ENCODE data around the gene TPCN2.

The TPCN2 gene

GRCh38 chr11:69114811-69115523, 66.2 kb downstream of the TPCN2 start:
- DNase-seq: no peak

GRCh38 chr11:69115586-69116560, 67.1 kb downstream of the TPCN2 start:
- no peak for DNase-seq

- DNase-seq: no peak
These were observed 67.9 kb downstream of the TPCN2 start for GRCh38 chr11:69116671-69117070.

- no peak for DNase-seq
These were observed 70.5 kb downstream of the TPCN2 start for GRCh38 chr11:69119190-69119589.

- no peak for DNase-seq
These were observed 71.6 kb downstream of the TPCN2 start for GRCh38 chr11:69120096-69120875.

GRCh38 chr11:69121021-69121420, 72.3 kb downstream of the TPCN2 start:
- DNase-seq: no peak

- no peak for DNase-seq
These were observed 73.0 kb downstream of the TPCN2 start for GRCh38 chr11:69121621-69122325.

- DNase-seq: no peak
These were observed 73.5 kb downstream of the TPCN2 start for GRCh38 chr11:69122326-69122629.

- peak; percentile 77 to 81 for DNase-seq
These were observed 74.1 kb downstream of the TPCN2 start for GRCh38 chr11:69122630-69123431.

- DNase-seq: no peak
These were observed 75.1 kb downstream of the TPCN2 start for GRCh38 chr11:69123593-69124545.

GRCh38 chr11:69125861-69126260, 77.1 kb downstream of the TPCN2 start:
- no peak for DNase-seq

- DNase-seq: no peak
These were observed 77.6 kb downstream of the TPCN2 start for GRCh38 chr11:69126286-69126685.

GRCh38 chr11:69127081-69127850, 78.5 kb downstream of the TPCN2 start:
- no peak for DNase-seq

- DNase-seq: no peak
These were observed 79.2 kb downstream of the TPCN2 start for GRCh38 chr11:69127884-69128283.

- DNase-seq: peak in 1 of 2 donors; percentile 26
These were observed 80.3 kb downstream of the TPCN2 start for GRCh38 chr11:69129053-69129452.

- DNase-seq: no peak
These were observed 80.9 kb downstream of the TPCN2 start for GRCh38 chr11:69129647-69130046.

GRCh38 chr11:69130654-69131053, 81.9 kb downstream of the TPCN2 start:
- no peak for DNase-seq

GRCh38 chr11:69131121-69131566, 82.4 kb downstream of the TPCN2 start:
- DNase-seq: no peak

GRCh38 chr11:69131644-69132300, 83.0 kb downstream of the TPCN2 start:
- no peak for DNase-seq

Measured in inflammatory macrophage treated with lipopolysaccharide for 1 hour (primary cell).